HK-2 (cell line): Measurements from ENCODE around the gene PDGFRB.

ENCODE experiments used
- DNase-seq: peaks from one replicate; pipeline ENCODE4 v3.0.0-alpha.2; 2018; ENCODE audit not compliant: unreplicated experiment

The PDGFRB gene

GRCh38 chr5:150082374-150082773 is 73.3 kb downstream of the PDGFRB start:
- no peak for DNase-seq

- no peak for DNase-seq
These were observed 73.9 kb downstream of the PDGFRB start for GRCh38 chr5:150081541-150082283.

- DNase-seq: no peak
These were observed 74.8 kb downstream of the PDGFRB start for GRCh38 chr5:150080696-150081435.

GRCh38 chr5:150079909-150080461 is 75.7 kb downstream of the PDGFRB start:
- no peak for DNase-seq

- no peak for DNase-seq
These were observed 76.6 kb downstream of the PDGFRB start for GRCh38 chr5:150078802-150079689.

- DNase-seq: no peak
These were observed 77.4 kb downstream of the PDGFRB start for GRCh38 chr5:150077996-150078801.

- DNase-seq: no peak
These were observed 78.6 kb downstream of the PDGFRB start for GRCh38 chr5:150077060-150077459.

GRCh38 chr5:150075806-150076205 is 79.8 kb downstream of the PDGFRB start:
- no peak for DNase-seq

GRCh38 chr5:150075233-150075632 is 80.4 kb downstream of the PDGFRB start:
- DNase-seq: no peak

GRCh38 chr5:150073677-150074076 is 82.0 kb downstream of the PDGFRB start:
- no peak for DNase-seq

- no peak for DNase-seq
These were observed 82.5 kb downstream of the PDGFRB start for GRCh38 chr5:150073086-150073625.

GRCh38 chr5:150070821-150071220 is 84.8 kb downstream of the PDGFRB start:
- no peak for DNase-seq

- no peak for DNase-seq
These were observed 85.7 kb downstream of the PDGFRB start for GRCh38 chr5:150069672-150070627.

- no peak for DNase-seq
These were observed 86.5 kb downstream of the PDGFRB start for GRCh38 chr5:150068961-150069645.

- DNase-seq: no peak
These were observed 87.2 kb downstream of the PDGFRB start for GRCh38 chr5:150068472-150068871.

GRCh38 chr5:150068071-150068470 is 87.6 kb downstream of the PDGFRB start:
- DNase-seq: no peak

- DNase-seq: no peak
These were observed 88.2 kb downstream of the PDGFRB start for GRCh38 chr5:150067405-150067960.

- DNase-seq: no peak
These were observed 88.7 kb downstream of the PDGFRB start for GRCh38 chr5:150066901-150067396.

GRCh38 chr5:150066436-150066835 is 89.2 kb downstream of the PDGFRB start:
- DNase-seq: no peak
